Suprapubic skin (tissue), 4 donors: Measurements from ENCODE around the gene FOXJ1. TPM values are rescaled to one million over a fixed set of nuclear protein-coding genes. Genes with fewer than 3 reads are reported as not detected.

Experiments used
- DNase-seq, 2 donors: peaks; one replicate each; pipeline ENCODE4 v3.0.0-alpha.2; 2019; ENCODE audit warnings: low spot score in 2 of 2
- H3K27ac ChIP-seq: fragments of 200-600 bp; sonication (generic); one replicate; pipeline ENCODE4 v1.5.1; 2019
- H3K27me3 ChIP-seq: fragments of 200-600 bp; sonication (generic); one replicate; pipeline ENCODE4 v1.5.1; 2019
- H3K36me3 ChIP-seq: fragments of 200-600 bp; sonication (generic); one replicate; pipeline ENCODE4 v1.5.1; 2019
- H3K4me1 ChIP-seq: fragments of 200-600 bp; sonication (generic); one replicate; pipeline ENCODE4 v1.5.1; 2019
- H3K4me3 ChIP-seq: fragments of 200-600 bp; sonication (generic); one replicate; pipeline ENCODE4 v1.5.1; 2019; ENCODE audit warnings: mild to moderate bottlenecking
- H3K9me3 ChIP-seq: fragments of 200-600 bp; sonication (generic); one replicate; pipeline ENCODE4 v1.5.1; 2019
- EP300 ChIP-seq: sonication (generic); formaldehyde crosslinking; IDR thresholded peaks from one replicate; pipeline ENCODE4 v1.6.1; 2017; ENCODE audit warnings: antibody characterized with exemption
- POLR2A ChIP-seq, 2 donors: fragments of 450-650 bp; IDR thresholded peaks; one replicate each; pipeline ENCODE4 v1.6.1; 2017; ENCODE audit warnings: antibody characterized with exemption in 2 of 2, mild to moderate bottlenecking in 2 of 2, moderate library complexity in 2 of 2
- POLR2AphosphoS5 ChIP-seq, 3 donors: sonication (generic); formaldehyde crosslinking; IDR thresholded peaks; one replicate each; pipeline ENCODE4 v1.6.1; 2017; ENCODE audit warnings: antibody characterized with exemption in 3 of 3
- WGBS: methylation state at CpG from one replicate; pipeline ENCODE4 v1.1.5; 2018; 5-methylcytosine and 5-hydroxymethylcytosine counted together
- total RNA-seq, 4 donors: library from RNA; depleted of rRNA; stranded (reverse); fragments of >200 nt; gene quantifications; one replicate each; pipeline ENCODE4 v1.1.0, GENCODE V29; 2016
- TF ChIP-seq, protein P1 (sequence below), 2 donors: fragments of 200-600 bp in 1 of 2; fragments of 450-650 bp in 1 of 2; sonication (generic) in 1 of 2; IDR thresholded peaks; one replicate each; pipeline ENCODE4 v1.5.1; 2016 to 2019; ENCODE audit warnings: antibody characterized with exemption in 2 of 2, mild to moderate bottlenecking in 1 of 2, moderate library complexity in 1 of 2

FOXJ1 gene
- total RNA-seq, 4 donors from 2014 or later = 2.1 to 3.6 (median 2.9) TPM

DNA sequence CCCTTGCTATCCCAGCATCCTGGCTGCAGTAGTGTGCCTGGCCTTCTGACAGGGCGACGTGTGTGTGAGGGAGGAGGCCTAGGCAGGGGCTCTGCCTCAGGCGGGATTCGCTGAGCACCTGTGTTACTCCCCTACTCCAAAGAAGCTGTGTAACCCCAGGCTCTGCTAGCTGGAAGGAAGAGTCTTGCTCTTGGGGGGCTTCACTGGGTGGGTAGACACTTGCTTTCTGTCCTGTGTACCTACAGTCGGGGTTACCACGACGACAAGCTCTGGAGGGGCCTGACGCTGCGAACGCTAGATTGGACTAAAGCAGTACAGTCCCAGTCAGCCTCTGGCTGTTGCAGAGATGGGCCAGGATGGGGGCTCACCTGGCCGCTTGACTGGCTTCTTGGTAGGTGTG lies 47.0 kb downstream of the FOXJ1 start:
- whole genome bisulfite sequencing = 83% methylated on average over 6 of the region's 11 CpGs
- no peak overlapping the region for H3K27ac ChIP-seq
- H3K27me3 ChIP-seq = no peaks in the 10 kb centered on the region
- TF ChIP-seq, protein P1, sequence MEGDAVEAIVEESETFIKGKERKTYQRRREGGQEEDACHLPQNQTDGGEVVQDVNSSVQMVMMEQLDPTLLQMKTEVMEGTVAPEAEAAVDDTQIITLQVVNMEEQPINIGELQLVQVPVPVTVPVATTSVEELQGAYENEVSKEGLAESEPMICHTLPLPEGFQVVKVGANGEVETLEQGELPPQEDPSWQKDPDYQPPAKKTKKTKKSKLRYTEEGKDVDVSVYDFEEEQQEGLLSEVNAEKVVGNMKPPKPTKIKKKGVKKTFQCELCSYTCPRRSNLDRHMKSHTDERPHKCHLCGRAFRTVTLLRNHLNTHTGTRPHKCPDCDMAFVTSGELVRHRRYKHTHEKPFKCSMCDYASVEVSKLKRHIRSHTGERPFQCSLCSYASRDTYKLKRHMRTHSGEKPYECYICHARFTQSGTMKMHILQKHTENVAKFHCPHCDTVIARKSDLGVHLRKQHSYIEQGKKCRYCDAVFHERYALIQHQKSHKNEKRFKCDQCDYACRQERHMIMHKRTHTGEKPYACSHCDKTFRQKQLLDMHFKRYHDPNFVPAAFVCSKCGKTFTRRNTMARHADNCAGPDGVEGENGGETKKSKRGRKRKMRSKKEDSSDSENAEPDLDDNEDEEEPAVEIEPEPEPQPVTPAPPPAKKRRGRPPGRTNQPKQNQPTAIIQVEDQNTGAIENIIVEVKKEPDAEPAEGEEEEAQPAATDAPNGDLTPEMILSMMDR (IDR thresholded peaks at IDR 0.05) = no peak
- TF ChIP-seq EP300 (no peak), POLR2A (IDR thresholded peaks at IDR 0.05) (no peak), POLR2AphosphoS5 (IDR thresholded peaks at IDR 0.05) (no peak)
- no peaks in the 10 kb centered on the region for H3K9me3 ChIP-seq
- no peaks in the 10 kb centered on the region for H3K4me1 ChIP-seq
- no peak for DNase-seq
- H3K36me3 ChIP-seq = peaks cover 93% of the 10 kb centered on the region
- no peak overlapping the region for H3K4me3 ChIP-seq

DNA sequence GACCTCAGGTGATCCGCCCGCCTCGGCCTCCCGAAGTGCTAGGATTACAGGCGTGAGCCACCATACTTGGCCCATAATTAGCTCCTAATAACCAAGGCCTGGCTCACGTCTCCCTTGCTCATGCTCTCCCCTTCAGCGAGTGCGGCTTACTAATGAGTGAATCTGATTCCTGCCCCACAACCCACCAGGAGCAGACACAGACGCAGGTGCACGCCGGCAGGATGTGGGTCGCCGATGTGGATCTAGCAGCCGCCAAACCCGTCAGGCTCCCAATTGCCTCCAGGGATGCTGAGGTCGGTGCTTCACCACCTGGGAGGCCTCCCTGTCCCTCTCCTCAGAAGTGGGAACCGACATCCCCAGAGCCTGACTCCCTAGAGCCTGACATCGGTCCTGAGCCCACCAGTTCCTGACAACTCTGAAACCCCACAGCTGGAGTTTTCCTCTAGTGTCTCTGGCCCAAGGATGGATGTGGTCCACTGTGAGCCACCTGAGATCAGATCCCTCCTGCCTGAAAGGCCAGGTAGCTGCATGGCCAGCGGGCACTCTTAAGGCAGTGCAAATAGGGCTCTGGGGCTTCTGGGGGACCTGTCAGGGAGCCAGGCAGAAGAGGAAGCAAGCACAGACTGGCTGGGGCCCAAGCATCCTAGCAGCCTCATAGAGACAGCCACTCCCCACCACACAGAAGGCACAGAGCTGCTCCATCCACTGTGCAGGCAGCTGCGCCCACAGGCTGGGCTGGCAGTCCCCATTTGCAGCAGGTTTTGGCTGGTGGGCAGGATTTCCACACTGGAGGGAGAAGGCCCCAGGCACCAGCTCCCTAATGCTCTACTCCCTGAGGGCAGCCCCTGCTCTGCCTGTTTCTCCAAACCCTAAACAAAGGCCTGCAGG lies 48.3 kb downstream of the FOXJ1 start:
- DNase-seq = no peak
- Histone ChIP-seq H3K27me3 (no peaks in the 10 kb centered on the region), H3K36me3 (peaks cover 98% of the 10 kb centered on the region), H3K27ac (no peak overlapping the region), H3K4me3 (no peak overlapping the region), H3K4me1 (no peaks in the 10 kb centered on the region), H3K9me3 (no peaks in the 10 kb centered on the region)
- WGBS = 94% methylated on average over 17 of the region's 20 CpGs
- TF ChIP-seq POLR2A (IDR thresholded peaks at IDR 0.05) (no peak), EP300 (no peak), POLR2AphosphoS5 (IDR thresholded peaks at IDR 0.05) (no peak)
- TF ChIP-seq, protein P1 (IDR thresholded peaks at IDR 0.05) = no peak

DNA sequence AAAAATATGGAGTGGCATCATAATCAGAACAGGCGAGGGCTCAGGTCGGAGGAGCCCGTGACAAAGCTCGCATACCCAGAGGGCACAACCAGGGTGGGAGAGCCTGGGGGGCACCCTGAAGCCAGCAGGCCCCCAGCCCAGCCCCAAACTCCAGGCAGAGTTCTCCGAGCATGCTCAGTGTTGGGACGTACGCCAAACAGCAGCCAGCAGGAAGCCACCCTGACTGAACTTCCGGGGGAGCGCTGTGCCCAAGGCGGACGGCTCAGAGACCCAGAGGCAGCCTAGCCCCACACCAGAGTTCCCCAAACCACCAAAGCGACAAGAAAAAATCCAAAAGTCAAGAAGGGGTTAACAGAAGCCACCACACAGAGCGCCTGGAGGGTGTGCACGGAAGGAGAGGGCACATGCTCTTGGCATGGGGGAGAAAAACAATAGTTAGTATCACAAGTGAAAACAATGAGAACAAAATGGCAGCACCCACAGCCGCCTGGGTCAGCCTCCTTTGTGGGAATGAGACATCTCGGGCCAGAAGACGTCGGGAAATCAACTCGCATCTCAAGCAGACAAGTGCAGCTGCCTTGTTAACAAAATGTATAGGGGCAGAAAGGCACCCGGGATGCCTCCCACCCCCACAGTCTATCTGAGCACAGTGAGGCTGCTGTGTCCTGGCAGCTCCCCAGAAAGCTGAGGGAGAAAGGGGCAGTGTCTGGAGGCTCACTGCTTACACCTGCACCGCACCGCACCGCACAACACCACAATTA lies 49.3 kb downstream of the FOXJ1 start:
- H3K4me3 ChIP-seq = no peak overlapping the region
- H3K36me3 ChIP-seq = peaks cover 98% of the 10 kb centered on the region
- no peak overlapping the region for H3K27ac ChIP-seq
- 78% methylated on average over 22 of the region's 23 CpGs for WGBS
- H3K9me3 ChIP-seq = no peaks in the 10 kb centered on the region
- no peak for TF ChIP-seq POLR2A (IDR thresholded peaks at IDR 0.05)
- no peak for TF ChIP-seq POLR2AphosphoS5 (IDR thresholded peaks at IDR 0.05)
- TF ChIP-seq EP300 = no peak
- TF ChIP-seq, protein P1 (IDR thresholded peaks at IDR 0.05) = no peak
- H3K4me1 ChIP-seq = no peaks in the 10 kb centered on the region
- no peak for DNase-seq
- no peaks in the 10 kb centered on the region for H3K27me3 ChIP-seq

- Histone ChIP-seq H3K4me3 (no peak overlapping the region), H3K36me3 (peaks cover 98% of the 10 kb centered on the region), H3K27ac (no peak overlapping the region), H3K9me3 (no peaks in the 10 kb centered on the region), H3K27me3 (no peaks in the 10 kb centered on the region), H3K4me1 (no peaks in the 10 kb centered on the region)
- DNase-seq = no peak
- TF ChIP-seq POLR2AphosphoS5 (IDR thresholded peaks at IDR 0.05) (no peak), POLR2A (IDR thresholded peaks at IDR 0.05) (no peak), EP300 (no peak)
- TF ChIP-seq, protein P1 (IDR thresholded peaks at IDR 0.05) = no peak
- WGBS = 86% methylated on average over 15 of the region's 17 CpGs
Measured at GRCh38 chr17:76090517-76091129, 50.4 kb downstream of the FOXJ1 start.
